SU-DHL-6 (cell line): ENCODE data around the gene TRIOBP.

Experiments
- H2AFZ ChIP-seq: fragments of 200-600 bp; sonication (generic); 2 replicates; pipeline ENCODE4 v1.6.1; 2014; ENCODE audit warnings: low read depth, mild to moderate bottlenecking, moderate library complexity, mixed read lengths, antibody characterized with exemption, low read length; ENCODE audit not compliant: severe bottlenecking
- H3F3A ChIP-seq: fragments of 200-600 bp; shearing (Covaris generic); 2 replicates; pipeline ENCODE4 v1.6.0; 2016; ENCODE audit warnings: antibody characterized with exemption, mild to moderate bottlenecking; ENCODE audit not compliant: insufficient read depth
- H3K27ac ChIP-seq: fragments of 200-600 bp; sonication (generic); 2 replicates; pipeline ENCODE4 v1.5.1; 2016; ENCODE audit warnings: low read depth, mild to moderate bottlenecking, low read length, moderate library complexity, mixed read lengths
- H3K27me3 ChIP-seq: fragments of 200-600 bp; sonication (generic), shearing (Covaris generic); 2 replicates; pipeline ENCODE4 v1.6.0; 2014; ENCODE audit warnings: mild to moderate bottlenecking, low read length
- H3K36me3 ChIP-seq: fragments of 200-600 bp; sonication (generic); 2 replicates; pipeline ENCODE4 v1.6.1; 2014; ENCODE audit warnings: mild to moderate bottlenecking, low read length, mixed read lengths
- H3K4me2 ChIP-seq: fragments of 300-600, 200-600 bp; shearing (Covaris generic), sonication (generic); 2 replicates; pipeline ENCODE4 v1.6.0; 2014; ENCODE audit warnings: low read length, low read depth, mild to moderate bottlenecking; ENCODE audit not compliant: poor library complexity, severe bottlenecking
- H3K4me3 ChIP-seq: fragments of 200-600 bp; sonication (generic); 2 replicates; pipeline ENCODE4 v1.5.1; 2014; ENCODE audit warnings: antibody characterized with exemption, low read length, mild to moderate bottlenecking, mixed read lengths; ENCODE audit not compliant: insufficient read depth, poor library complexity, severe bottlenecking
- H3K79me2 ChIP-seq: fragments of 200-600 bp; sonication (generic); 2 replicates; pipeline ENCODE4 v1.6.1; 2014; ENCODE audit warnings: mild to moderate bottlenecking, low read length, moderate library complexity; ENCODE audit not compliant: insufficient read depth
- H3K9ac ChIP-seq: fragments of 200-600 bp; sonication (generic); 2 replicates; pipeline ENCODE4 v1.7.0; 2014; ENCODE audit warnings: mild to moderate bottlenecking, low read length
- H3K9me2 ChIP-seq: fragments of 200-600 bp; sonication (generic); replicated peaks from 2 replicates; pipeline ENCODE4 v1.6.1; 2014; ENCODE audit warnings: low read length; ENCODE audit not compliant: insufficient read depth
- H3K9me3 ChIP-seq: fragments of 200-600 bp; sonication (generic); 2 replicates; pipeline ENCODE4 v1.6.1; 2014; ENCODE audit warnings: low read length, mixed read lengths; ENCODE audit not compliant: insufficient read depth
- H4K20me1 ChIP-seq: fragments of 200-600 bp; sonication (generic); 2 replicates; pipeline ENCODE4 v1.6.1; 2014; ENCODE audit warnings: low read depth, mild to moderate bottlenecking, antibody characterized with exemption, low read length, moderate library complexity, mixed read lengths
- EZH2phosphoT487 ChIP-seq: fragments of 200-600 bp; sonication (generic), shearing (Covaris generic); conservative IDR thresholded peaks from 2 replicates; pipeline ENCODE4 v1.6.1; 2018; ENCODE audit warnings: mild to moderate bottlenecking, antibody characterized with exemption, low read length, moderate library complexity, mixed read lengths
- TF ChIP-seq, protein P1 (sequence below): fragments of 200-600 bp; sonication (generic); IDR thresholded peaks from one replicate; pipeline ENCODE4 v1.5.1; 2017; ENCODE audit warnings: antibody characterized with exemption, mild to moderate bottlenecking, low read length, moderate library complexity; ENCODE audit not compliant: insufficient read depth, poor library complexity, severe bottlenecking

Gene TRIOBP

GRCh38 chr22:37749226-37749625 lies 52.4 kb downstream of the TRIOBP start:
- peaks cover 23% of the 10 kb centered on the region for H3K79me2 ChIP-seq
- H3K27me3 ChIP-seq: no peaks in the 10 kb centered on the region
- TF ChIP-seq, protein P1, sequence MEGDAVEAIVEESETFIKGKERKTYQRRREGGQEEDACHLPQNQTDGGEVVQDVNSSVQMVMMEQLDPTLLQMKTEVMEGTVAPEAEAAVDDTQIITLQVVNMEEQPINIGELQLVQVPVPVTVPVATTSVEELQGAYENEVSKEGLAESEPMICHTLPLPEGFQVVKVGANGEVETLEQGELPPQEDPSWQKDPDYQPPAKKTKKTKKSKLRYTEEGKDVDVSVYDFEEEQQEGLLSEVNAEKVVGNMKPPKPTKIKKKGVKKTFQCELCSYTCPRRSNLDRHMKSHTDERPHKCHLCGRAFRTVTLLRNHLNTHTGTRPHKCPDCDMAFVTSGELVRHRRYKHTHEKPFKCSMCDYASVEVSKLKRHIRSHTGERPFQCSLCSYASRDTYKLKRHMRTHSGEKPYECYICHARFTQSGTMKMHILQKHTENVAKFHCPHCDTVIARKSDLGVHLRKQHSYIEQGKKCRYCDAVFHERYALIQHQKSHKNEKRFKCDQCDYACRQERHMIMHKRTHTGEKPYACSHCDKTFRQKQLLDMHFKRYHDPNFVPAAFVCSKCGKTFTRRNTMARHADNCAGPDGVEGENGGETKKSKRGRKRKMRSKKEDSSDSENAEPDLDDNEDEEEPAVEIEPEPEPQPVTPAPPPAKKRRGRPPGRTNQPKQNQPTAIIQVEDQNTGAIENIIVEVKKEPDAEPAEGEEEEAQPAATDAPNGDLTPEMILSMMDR: no peak
- TF ChIP-seq EZH2phosphoT487: no peak
- no peaks in the 10 kb centered on the region for H3K36me3 ChIP-seq
- H2AFZ ChIP-seq: no peak overlapping the region
- no peaks in the 10 kb centered on the region for H3F3A ChIP-seq
- H3K9me3 ChIP-seq: no peaks in the 10 kb centered on the region
- H3K9ac ChIP-seq: no peak overlapping the region
- no peak overlapping the region for H3K4me2 ChIP-seq
- H3K4me3 ChIP-seq: no peak overlapping the region
- no peak overlapping the region for H3K27ac ChIP-seq
- no peaks in the 10 kb centered on the region for H3K9me2 ChIP-seq
- H4K20me1 ChIP-seq: no peaks in the 10 kb centered on the region

DNA sequence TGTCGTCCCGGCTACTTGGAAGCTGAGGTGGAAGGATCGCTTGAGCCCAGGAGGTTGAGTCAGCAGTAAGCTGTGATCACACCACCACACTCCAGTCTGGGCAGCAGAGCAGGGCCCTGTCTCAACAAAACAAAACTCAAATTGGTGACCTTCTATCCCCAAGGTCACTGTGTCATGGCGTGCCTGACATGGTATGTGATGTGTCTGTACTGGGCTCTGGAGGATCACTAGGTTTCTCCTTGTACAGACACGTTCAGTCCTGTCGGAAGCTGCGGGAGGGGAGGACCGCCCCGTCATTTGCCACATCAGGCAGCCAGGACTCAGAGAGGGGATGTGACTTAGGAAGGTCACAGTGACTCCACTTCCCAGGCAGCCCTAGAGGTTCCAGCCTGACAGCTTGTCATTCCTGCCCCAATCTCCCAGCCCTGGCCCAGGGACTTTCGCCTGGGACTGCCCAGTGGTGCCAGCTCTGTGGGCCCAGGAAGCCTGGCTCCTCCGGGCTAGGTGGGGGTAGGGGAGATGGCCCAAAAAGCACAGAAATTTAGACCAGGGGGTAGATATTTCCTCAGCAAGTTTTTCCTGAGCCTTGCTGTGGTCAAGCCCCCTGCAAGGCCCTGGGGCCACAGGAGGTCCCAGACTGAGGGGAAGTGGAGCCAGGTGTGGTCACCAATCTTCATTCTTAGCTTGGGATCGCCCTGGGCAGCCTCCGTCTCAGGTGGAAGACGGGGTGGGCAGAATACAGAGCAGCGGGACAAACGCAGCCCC lies 53.2 kb downstream of the TRIOBP start:
- Histone ChIP-seq H3K9me3 (no peaks in the 10 kb centered on the region), H3K9me2 (no peaks in the 10 kb centered on the region), H3K9ac (no peak overlapping the region), H2AFZ (no peak overlapping the region), H3F3A (no peaks in the 10 kb centered on the region), H3K4me2 (no peak overlapping the region), H3K36me3 (no peaks in the 10 kb centered on the region), H3K27me3 (no peaks in the 10 kb centered on the region), H4K20me1 (no peaks in the 10 kb centered on the region), H3K79me2 (peaks cover 23% of the 10 kb centered on the region), H3K27ac (no peak overlapping the region), H3K4me3 (no peak overlapping the region)
- no peak for TF ChIP-seq EZH2phosphoT487
- TF ChIP-seq, protein P1: no peak

- no peaks in the 10 kb centered on the region for H3K27me3 ChIP-seq
- H4K20me1 ChIP-seq: no peaks in the 10 kb centered on the region
- no peak overlapping the region for H3K27ac ChIP-seq
- H3K79me2 ChIP-seq: peaks cover 23% of the 10 kb centered on the region
- H2AFZ ChIP-seq: no peak overlapping the region
- no peak overlapping the region for H3K4me3 ChIP-seq
- no peaks in the 10 kb centered on the region for H3K9me3 ChIP-seq
- no peaks in the 10 kb centered on the region for H3K36me3 ChIP-seq
- no peaks in the 10 kb centered on the region for H3F3A ChIP-seq
- H3K9ac ChIP-seq: no peak overlapping the region
- no peaks in the 10 kb centered on the region for H3K9me2 ChIP-seq
- TF ChIP-seq, protein P1: no peak
- TF ChIP-seq EZH2phosphoT487: no peak
- H3K4me2 ChIP-seq: no peak overlapping the region
Measured at GRCh38 chr22:37750596-37751162, 53.8 kb downstream of the TRIOBP start.
